Subcutaneous adipose tissue (tissue), 4 donors: ENCODE results near the gene FMOD. TPM values are rescaled to one million over a fixed set of nuclear protein-coding genes. Genes with fewer than 3 reads are reported as not detected.

Source experiments
- CTCF ChIP-seq: fragments of 450-650 bp; IDR thresholded peaks from one replicate; pipeline ENCODE4 v1.5.1; 2016; ENCODE audit warnings: low read depth, mild to moderate bottlenecking, control low read depth, antibody characterized with exemption, moderate library complexity
- small RNA-seq: library from RNA; depleted of rRNA; stranded (forward); fragments of <200 nt; gene quantifications from one replicate; pipeline ENCODE3, GENCODE V24; 2016
- total RNA-seq, 4 donors: library from RNA; depleted of rRNA; stranded (reverse); fragments of >200 nt; gene quantifications; one replicate each; pipeline ENCODE4 v1.1.0, GENCODE V29; 2016

The FMOD gene
- total RNA-seq, 4 donors from 2014 or later = 39.6 to 164 (median 67.1) TPM

DNA sequence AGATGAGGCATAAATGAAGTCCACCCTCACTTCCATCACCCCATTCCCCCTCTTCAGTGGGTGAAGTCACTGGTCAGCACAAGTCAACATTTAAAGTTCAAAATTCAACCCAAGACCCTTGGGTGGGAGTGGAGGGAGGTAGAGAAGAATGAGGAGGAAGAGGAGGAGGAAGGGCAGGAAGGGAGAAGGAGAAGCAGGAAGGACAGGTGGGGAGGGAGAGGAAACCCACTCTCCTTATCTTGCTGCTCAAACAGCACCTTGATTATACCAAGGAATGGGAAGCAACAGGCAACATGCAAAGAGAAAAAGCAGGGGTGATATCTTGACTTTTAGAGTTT is 49.6 kb downstream of the FMOD start:
- TF ChIP-seq CTCF = no peak

DNA sequence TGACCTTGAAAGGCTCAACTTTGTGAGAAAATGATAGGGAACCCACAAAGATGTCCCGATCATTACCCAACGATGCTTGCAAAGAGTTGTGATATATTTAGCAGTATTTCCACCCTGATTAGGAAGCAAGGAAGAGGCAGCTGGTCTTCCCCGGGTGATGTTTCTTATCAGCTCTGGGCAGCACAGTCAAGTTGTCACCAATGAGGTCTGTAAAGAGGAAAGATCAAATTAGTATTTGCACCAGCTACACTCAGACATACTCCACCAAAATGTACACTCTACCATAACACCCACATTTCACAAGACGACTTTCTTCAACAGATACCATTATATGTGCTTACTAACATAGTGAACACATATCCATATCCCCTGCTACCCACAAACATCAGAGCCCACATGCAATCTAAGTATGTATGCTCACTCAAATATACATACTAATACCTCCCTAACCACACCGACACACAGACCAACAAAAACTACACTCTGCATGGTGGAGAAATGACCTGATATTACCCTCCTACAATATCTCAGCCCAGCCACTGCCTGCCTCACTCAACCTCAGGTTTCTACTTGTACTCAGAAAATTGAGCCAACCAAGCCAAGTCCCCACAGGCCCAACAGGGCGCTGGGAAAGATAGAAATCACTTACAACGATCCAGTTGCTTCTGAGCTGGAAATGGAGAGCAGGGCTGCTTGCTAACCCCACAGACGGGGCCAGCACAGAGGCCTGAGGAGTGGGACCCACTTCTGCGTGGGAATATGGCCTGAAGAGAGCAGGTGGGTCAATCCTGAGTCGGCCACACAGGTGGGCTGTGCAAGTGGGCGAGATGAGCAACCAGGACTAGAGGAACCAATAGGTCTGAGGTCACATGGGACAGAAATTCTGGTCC is 50.2 kb downstream of the FMOD start:
- no peak for TF ChIP-seq CTCF

GRCh38 chr1:203299169-203299568 is 51.8 kb downstream of the FMOD start:
- no peak for TF ChIP-seq CTCF

GRCh38 chr1:203296460-203297073 is 54.4 kb downstream of the FMOD start:
- TF ChIP-seq CTCF = no peak

DNA sequence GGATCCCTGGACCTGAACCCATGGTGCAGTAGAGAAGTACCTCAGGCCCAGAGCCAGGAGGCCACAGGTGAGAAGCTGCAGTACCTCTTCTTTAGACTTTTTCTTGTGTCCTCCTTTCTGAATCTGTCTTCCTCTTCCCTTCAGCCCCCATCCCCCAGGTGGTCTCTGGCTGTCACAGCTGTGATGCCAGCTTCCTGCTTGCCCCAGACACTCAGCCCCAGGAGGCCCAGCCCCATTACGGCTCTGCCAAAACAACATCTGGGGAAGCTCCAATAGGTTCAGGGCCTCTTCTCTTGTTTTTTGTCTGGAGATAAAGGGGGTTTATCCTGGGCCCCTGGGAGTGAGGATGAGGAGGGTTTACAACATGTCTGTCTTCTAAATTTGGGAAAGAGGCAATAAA is 55.1 kb downstream of the FMOD start:
- no peak for TF ChIP-seq CTCF

GRCh38 chr1:203291201-203292096 is 59.5 kb downstream of the FMOD start:
- TF ChIP-seq CTCF = no peak

Small RNA genes lying within 50 kb of the gene (small RNA-seq; reads per million reads assigned to genes)
- gene AL359837.1 = not detected
- not detected for gene RNU6-487P

Other genes with a start within 250 kb of the FMOD start
- 1 to 10 TPM in 2 of 4 donors, under 1 TPM in 2; 0.33 to 8.3 (median 0.90) TPM for gene ADORA1, start 223.4 kb downstream of the FMOD start, total RNA-seq
- gene MYBPH, start 175.3 kb downstream of the FMOD start, total RNA-seq = not detected
- 100 to 1,000 TPM in 1 of 4 donors, 10 to 100 TPM in 2, 1 to 10 TPM in 1; 7.3 to 625 (median 33.2) TPM for gene CHI3L1, start 164.4 kb downstream of the FMOD start, total RNA-seq
- gene CHIT1, start 121.4 kb downstream of the FMOD start, total RNA-seq = 100 to 1,000 TPM in 1 of 4 donors, 10 to 100 TPM in 1, 1 to 10 TPM in 1, under 1 TPM in 1; 0.49 to 244 (median 5.6) TPM
- 100 to 1,000 TPM in 1 of 4 donors, 10 to 100 TPM in 3; 68.5 to 121 (median 80.4) TPM for gene BTG2, start 45.6 kb downstream of the FMOD start, total RNA-seq
- gene PRELP, start 124.7 kb upstream of the FMOD start, total RNA-seq = 100 to 1,000 TPM in 1 of 4 donors, 10 to 100 TPM in 3; 63.1 to 140 (median 80.8) TPM
- not detected for gene OPTC, start 143.0 kb upstream of the FMOD start, total RNA-seq